ENCODE measurements around the gene MCF2L2.

Gene MCF2L2

GRCh38 chr3:183208800-183209199, 219.6 kb downstream of the MCF2L2 start:
- DNase-seq (ENCODE audit: low spot score): no peak
- no peak for TF ChIP-seq CTCF (IDR thresholded peaks at IDR 0.05; ENCODE audit: extremely low read depth, insufficient read depth, missing control alignments)
- in situ Hi-C loops (cut with MboI; ENCODE audit: low pct_unique_long_range_greater_than_20kb, low sequenced_read_pairs, unreplicated experiment): no loop called here

GRCh38 chr3:183208260-183208659, 220.2 kb downstream of the MCF2L2 start:
- TF ChIP-seq CTCF (IDR thresholded peaks at IDR 0.05; ENCODE audit: extremely low read depth, insufficient read depth, missing control alignments): no peak
- in situ Hi-C loops (cut with MboI; ENCODE audit: low pct_unique_long_range_greater_than_20kb, low sequenced_read_pairs, unreplicated experiment): no loop called here

GRCh38 chr3:183203670-183204069, 224.7 kb downstream of the MCF2L2 start:
- no peak for DNase-seq (ENCODE audit: low spot score)
- in situ Hi-C loops (cut with MboI; ENCODE audit: low pct_unique_long_range_greater_than_20kb, low sequenced_read_pairs, unreplicated experiment): no loop called here
- no peak for TF ChIP-seq CTCF (IDR thresholded peaks at IDR 0.05; ENCODE audit: extremely low read depth, insufficient read depth, missing control alignments)

More at GRCh38 chr3:183208260-183208659, 220.2 kb downstream of the MCF2L2 start:
- DNase-seq (ENCODE audit: low spot score): no peak

- no peak for TF ChIP-seq CTCF (IDR thresholded peaks at IDR 0.05; ENCODE audit: extremely low read depth, insufficient read depth, missing control alignments)
- in situ Hi-C loops (cut with MboI; ENCODE audit: low pct_unique_long_range_greater_than_20kb, low sequenced_read_pairs, unreplicated experiment): no loop called here
- no peak for DNase-seq (ENCODE audit: low spot score)
Observed at GRCh38 chr3:183202004-183202722, 226.3 kb downstream of the MCF2L2 start.

GRCh38 chr3:183198939-183199338, 229.5 kb downstream of the MCF2L2 start:
- in situ Hi-C loops (cut with MboI; ENCODE audit: low pct_unique_long_range_greater_than_20kb, low sequenced_read_pairs, unreplicated experiment): no loop called here

GRCh38 chr3:183197734-183198133, 230.7 kb downstream of the MCF2L2 start:
- in situ Hi-C loops (cut with MboI; ENCODE audit: low pct_unique_long_range_greater_than_20kb, low sequenced_read_pairs, unreplicated experiment): no loop called here

More at GRCh38 chr3:183198939-183199338, 229.5 kb downstream of the MCF2L2 start:
- DNase-seq (ENCODE audit: low spot score): no peak
- TF ChIP-seq CTCF (IDR thresholded peaks at IDR 0.05; ENCODE audit: extremely low read depth, insufficient read depth, missing control alignments): no peak

More at GRCh38 chr3:183197734-183198133, 230.7 kb downstream of the MCF2L2 start:
- no peak for DNase-seq (ENCODE audit: low spot score)
- TF ChIP-seq CTCF (IDR thresholded peaks at IDR 0.05; ENCODE audit: extremely low read depth, insufficient read depth, missing control alignments): no peak
